SK-N-MC (cell line): ENCODE data around the gene EPB41.

Experiments
- EZH2 ChIP-seq: fragments of 200-600 bp; sonication (generic); IDR thresholded peaks from one replicate; pipeline ENCODE4 v1.6.1; 2017; ENCODE audit warnings: antibody characterized with exemption
- POLR2AphosphoS5 ChIP-seq: IDR thresholded peaks from 2 replicates; pipeline ENCODE4 v1.6.1; 2012; ENCODE audit warnings: mild to moderate bottlenecking, low read depth, low read length, borderline replicate concordance

DNA sequence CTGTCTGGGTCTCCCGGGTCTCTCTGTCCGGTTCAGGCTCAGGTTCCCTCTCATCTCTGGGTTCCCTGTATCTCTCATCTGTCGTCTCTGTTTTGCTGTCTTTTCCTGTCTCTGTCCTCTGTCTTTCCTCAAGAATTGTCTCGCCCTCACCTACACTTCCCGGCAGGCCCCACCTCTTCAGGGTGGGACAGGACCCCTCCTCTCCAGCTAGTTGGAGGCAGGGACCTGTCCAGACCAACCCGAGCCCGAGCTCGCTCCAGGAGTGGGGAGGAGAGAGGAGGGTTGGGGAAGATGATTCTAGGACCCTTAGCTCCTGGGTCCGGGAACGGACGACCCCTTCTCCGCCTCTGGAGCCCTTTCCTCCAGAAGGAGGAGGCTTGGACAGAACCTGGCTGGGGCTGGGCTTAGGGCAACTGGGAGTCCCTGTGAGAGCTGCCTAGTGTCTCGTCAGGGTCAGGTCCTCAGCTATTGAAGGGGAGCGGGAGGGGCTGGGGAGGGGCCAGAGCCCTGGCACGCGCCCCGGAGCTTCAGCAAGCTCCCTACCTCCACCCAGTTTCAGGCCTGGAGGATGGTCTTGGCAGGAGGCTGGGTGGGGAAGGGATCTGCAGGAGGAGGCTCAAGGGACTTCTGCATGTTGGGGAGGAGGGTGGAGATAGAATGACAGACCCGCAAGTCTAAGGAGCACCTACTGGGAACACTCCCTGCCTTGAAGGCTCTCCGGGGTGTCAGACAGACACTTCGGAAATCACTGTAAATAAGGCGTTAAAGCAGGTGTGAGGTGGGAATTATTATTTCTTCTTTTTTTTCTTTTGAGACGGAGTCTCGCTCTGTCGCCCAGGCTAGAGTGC lies 26.3 kb upstream of the EPB41 start:
- TF ChIP-seq POLR2AphosphoS5 (no peak; the same call in 1 of the 2 replicates), EZH2 (no peak)
